H1 (cell line): ENCODE data around the gene WFDC1. TPM values are rescaled to one million over a fixed set of nuclear protein-coding genes. Genes with fewer than 3 reads are reported as not detected.

Experiments used
- CTCF ChIA-PET: fragments of 300-600 bp; sonication (Branson Sonifier 250); formaldehyde crosslinking; loops from one replicate; lab custom pipeline; 2021; ENCODE audit not compliant: partially characterized antibody; lab: Charles Lee
- POLR2A ChIA-PET: fragments of 300-600 bp; sonication (Branson Sonifier 250); formaldehyde crosslinking; loops from one replicate; lab custom pipeline; 2021; ENCODE audit warnings: inconsistent platforms; ENCODE audit not compliant: partially characterized antibody; lab: Charles Lee
- DNase-seq, 2 experiments: peaks; one replicate each; pipeline versions ENCODE4 v3.0.0 to v3.0.0-alpha.2; 2010 to 2022; ENCODE audit warnings: low spot score in 2 of 2, low read depth in 1 of 2, mixed read lengths in 1 of 2
- FAIRE-seq: peaks from 2 replicates; lab custom pipeline; 2011; peaks lifted over from hg19 to GRCh38; lab: Jason Lieb, UNC
- H2AFZ ChIP-seq: 2 replicates; pipeline ENCODE4 v1.8.1; 2012; ENCODE audit warnings: low read length, inconsistent platforms
- H2AK5ac ChIP-seq: 2 replicates; pipeline ENCODE4 v1.6.1; 2013; ENCODE audit warnings: low read depth, low read length
- H2BK120ac ChIP-seq: replicated peaks from 2 replicates; pipeline ENCODE3; 2013; ENCODE audit warnings: low read depth, low read length, inconsistent platforms
- H2BK12ac ChIP-seq: 2 replicates; pipeline ENCODE4 v1.6.1; 2013; ENCODE audit warnings: low read depth, low read length
- H2BK15ac ChIP-seq: 2 replicates; pipeline ENCODE4 v1.6.1; 2013; ENCODE audit warnings: low read length
- H2BK20ac ChIP-seq: 2 replicates; pipeline ENCODE4 v1.6.1; 2013; ENCODE audit warnings: low read length
- H2BK5ac ChIP-seq: 2 replicates; pipeline ENCODE4 v1.6.1; 2013; ENCODE audit warnings: low read depth, low read length
- H3K14ac ChIP-seq: 2 replicates; pipeline ENCODE4 v1.6.1; 2013; ENCODE audit warnings: inconsistent platforms; ENCODE audit not compliant: insufficient read length
- H3K18ac ChIP-seq: 2 replicates; pipeline ENCODE4 v1.6.1; 2013; ENCODE audit warnings: low read length; ENCODE audit errors: extremely low read depth
- H3K23ac ChIP-seq: 2 replicates; pipeline ENCODE4 v1.6.1; 2013; ENCODE audit warnings: inconsistent platforms; ENCODE audit not compliant: insufficient read length
- H3K23me2 ChIP-seq: 2 replicates; pipeline ENCODE4 v1.6.1; 2013; ENCODE audit warnings: low read depth, low read length
- H3K27ac ChIP-seq: 2 replicates; pipeline ENCODE4 v1.6.1; 2011; ENCODE audit warnings: low read depth, low read length, inconsistent platforms
- H3K27me3 ChIP-seq, 4 experiments: replicated peaks in 1 of 4; 1 replicate in 1 of 4; 2 replicates in 3 of 4; pipeline versions ENCODE4 v1.6.1 to v1.8.1; 2011 to 2013; ENCODE audit warnings: low read length in 3 of 4, mild to moderate bottlenecking in 3 of 4, inconsistent platforms in 2 of 4, mixed read lengths in 2 of 4, moderate library complexity in 1 of 4; ENCODE audit not compliant: control insufficient read depth in 3 of 4, insufficient read depth in 3 of 4; ENCODE audit errors: extremely low read depth in 1 of 4
- H3K36me3 ChIP-seq, 4 experiments: 2 replicates each; pipeline versions ENCODE4 v1.6.1 to v1.8.1; 2011 to 2013; ENCODE audit warnings: mild to moderate bottlenecking in 4 of 4, low read length in 3 of 4, moderate library complexity in 2 of 4, control low read depth in 1 of 4, inconsistent platforms in 1 of 4; ENCODE audit not compliant: insufficient read depth in 4 of 4, control insufficient read depth in 2 of 4
- H3K4ac ChIP-seq: replicated peaks from 2 replicates; pipeline ENCODE3; 2013; ENCODE audit warnings: low read length, low read depth, mixed read lengths, inconsistent platforms; ENCODE audit not compliant: insufficient read length
- H3K4me1 ChIP-seq, 4 experiments: replicated peaks in 1 of 4; 1 replicate in 1 of 4; 2 replicates in 3 of 4; pipeline versions ENCODE4 v1.6.1 to v1.8.1; 2011 to 2013; ENCODE audit warnings: low read length in 3 of 4, inconsistent platforms in 2 of 4, mixed read lengths in 1 of 4; ENCODE audit not compliant: insufficient read depth in 4 of 4, control insufficient read depth in 3 of 4
- H3K4me2 ChIP-seq, 2 experiments: 2 replicates each; pipeline versions ENCODE4 v1.6.1 to v1.8.1; 2011 to 2013; ENCODE audit warnings: low read depth in 2 of 2, low read length in 2 of 2, control low read depth in 1 of 2, inconsistent platforms in 1 of 2, mild to moderate bottlenecking in 1 of 2; ENCODE audit not compliant: insufficient read depth in 1 of 2
- H3K4me3 ChIP-seq, 4 experiments: fragments of 200-600, 300-600 bp in 1 of 4; sonication (generic), shearing (Covaris generic), sonication (Bioruptor Twin) in 1 of 4; 2 replicates each; pipeline versions ENCODE4 v1.5.1 to v1.8.1; 2011 to 2016; ENCODE audit warnings: low read length in 4 of 4, low read depth in 3 of 4, control low read depth in 2 of 4, inconsistent platforms in 2 of 4, mild to moderate bottlenecking in 2 of 4, mixed read lengths in 1 of 4, moderate library complexity in 1 of 4; ENCODE audit not compliant: insufficient read depth in 2 of 4; ENCODE audit errors: extremely low read depth in 1 of 4
- H3K56ac ChIP-seq: replicated peaks from 2 replicates; pipeline ENCODE3; 2013; ENCODE audit warnings: low read depth, mild to moderate bottlenecking, mixed read lengths, low read length, inconsistent platforms; ENCODE audit not compliant: insufficient read length
- H3K79me1 ChIP-seq: 2 replicates; pipeline ENCODE4 v1.6.1; 2013; ENCODE audit warnings: low read depth, low read length, control low read depth
- H3K79me2 ChIP-seq, 2 experiments: 2 replicates each; pipeline versions ENCODE4 v1.6.1 to v1.8.1; 2012 to 2013; ENCODE audit warnings: low read length in 2 of 2, mild to moderate bottlenecking in 2 of 2, inconsistent platforms in 1 of 2; ENCODE audit not compliant: insufficient read depth in 2 of 2, control insufficient read depth in 1 of 2
- H3K9ac ChIP-seq, 4 experiments: replicated peaks in 1 of 4; 1 replicate in 1 of 4; 2 replicates in 3 of 4; pipeline versions ENCODE4 v1.6.1 to v1.8.1; 2011 to 2013; ENCODE audit warnings: low read depth in 3 of 4, low read length in 3 of 4, control low read depth in 2 of 4, mild to moderate bottlenecking in 2 of 4, moderate library complexity in 2 of 4, inconsistent platforms in 1 of 4; ENCODE audit errors: extremely low read depth in 1 of 4
- H3K9me3 ChIP-seq, 2 experiments: 2 replicates each; pipeline versions ENCODE4 v1.6.1 to v1.8.1; 2012 to 2013; ENCODE audit warnings: mild to moderate bottlenecking in 2 of 2, moderate library complexity in 2 of 2, control low read depth in 1 of 2, inconsistent platforms in 1 of 2, low read depth in 1 of 2, low read length in 1 of 2, mixed read lengths in 1 of 2; ENCODE audit not compliant: insufficient read depth in 2 of 2
- H4K20me1 ChIP-seq, 2 experiments: replicated peaks in 1 of 2; 2 replicates each; pipeline versions ENCODE3 to v1.8.1; 2011 to 2013; ENCODE audit warnings: inconsistent platforms in 2 of 2, low read length in 2 of 2, mild to moderate bottlenecking in 1 of 2; ENCODE audit not compliant: insufficient read depth in 2 of 2, control insufficient read depth in 1 of 2
- H4K5ac ChIP-seq: 2 replicates; pipeline ENCODE4 v1.6.1; 2013; ENCODE audit warnings: low read length, low read depth, mixed read lengths, inconsistent platforms; ENCODE audit not compliant: insufficient read length
- H4K8ac ChIP-seq: 2 replicates; pipeline ENCODE4 v1.8.0; 2013; ENCODE audit warnings: mild to moderate bottlenecking, moderate library complexity, low read length, inconsistent platforms; ENCODE audit not compliant: insufficient read depth; ENCODE audit errors: extremely low read depth
- H4K91ac ChIP-seq: replicated peaks from 2 replicates; pipeline ENCODE3; 2013; ENCODE audit warnings: low read length, mixed read lengths, inconsistent platforms; ENCODE audit not compliant: insufficient read length
- ATF3 ChIP-seq: IDR thresholded peaks from 2 replicates; pipeline ENCODE4 v1.6.1; 2011; ENCODE audit warnings: low read depth, mild to moderate bottlenecking, low read length; ENCODE audit not compliant: insufficient read depth
- BRCA1 ChIP-seq: IDR thresholded peaks from 2 replicates; pipeline ENCODE4 v1.6.1; 2012; ENCODE audit warnings: low read depth, low read length, improper control_type of control experiment
- CHD2 ChIP-seq: IDR thresholded peaks from 2 replicates; pipeline ENCODE4 v1.6.1; 2012; ENCODE audit warnings: low read length, improper control_type of control experiment
- CTCF ChIP-seq, 3 experiments: IDR thresholded peaks; 1 replicate in 2 of 3; 2 replicates in 1 of 3; pipeline versions ENCODE4 v1.5.1 to v1.6.1; 2011; ENCODE audit warnings: low read length in 3 of 3, mild to moderate bottlenecking in 3 of 3, inconsistent platforms in 2 of 3, low read depth in 1 of 3, moderate library complexity in 1 of 3; ENCODE audit not compliant: insufficient read depth in 1 of 3; ENCODE audit errors: control extremely low read depth in 1 of 3
- EP300 ChIP-seq, 2 experiments: IDR thresholded peaks; 1 replicate in 1 of 2; 2 replicates in 1 of 2; pipeline ENCODE4 v1.6.1; 2011 to 2012; ENCODE audit warnings: low read depth in 2 of 2, low read length in 2 of 2, mild to moderate bottlenecking in 2 of 2, borderline replicate concordance in 1 of 2, inconsistent platforms in 1 of 2, moderate library complexity in 1 of 2
- GABPA ChIP-seq: IDR thresholded peaks from 2 replicates; pipeline ENCODE4 v1.6.1; 2011; ENCODE audit warnings: mild to moderate bottlenecking, low read length, moderate library complexity, borderline replicate concordance; ENCODE audit not compliant: insufficient read depth
- MAX ChIP-seq: IDR thresholded peaks from 2 replicates; pipeline ENCODE4 v1.6.1; 2012; ENCODE audit warnings: inconsistent platforms
- SAP30 ChIP-seq: fragments of 300-600 bp; sonication (generic); IDR thresholded peaks from 2 replicates; pipeline ENCODE4 v1.7.1; 2012; ENCODE audit warnings: low read length, moderate library complexity, mild to moderate bottlenecking, inconsistent platforms; ENCODE audit not compliant: insufficient read depth, insufficient replicate concordance
- SIRT6 ChIP-seq: IDR thresholded peaks from one replicate; pipeline ENCODE4 v1.7.1; 2012; ENCODE audit warnings: low read length, inconsistent platforms
- YY1 ChIP-seq: IDR thresholded peaks from 2 replicates; pipeline ENCODE4 v1.6.1; 2011; ENCODE audit warnings: low read depth, mild to moderate bottlenecking, low read length
- WGBS, 2 experiments: shearing (Covaris generic) in 1 of 2; methylation state at CpG; one replicate each; pipeline versions ENCODE4 v1.1.6 to v1.1.7; 2013 to 2015; ENCODE audit warnings: low lambda C conversion rate in 2 of 2, mixed read lengths in 2 of 2, inconsistent platforms in 1 of 2, low coverage in 1 of 2, missing lambda C conversion rate in 1 of 2; ENCODE audit not compliant: insufficient replicate concordance in 2 of 2, insufficient coverage in 1 of 2, insufficient read length in 1 of 2; ENCODE audit errors: extremely low coverage in 1 of 2, missing lambda C conversion rate in 1 of 2; 5-methylcytosine and 5-hydroxymethylcytosine counted together
- polyA plus RNA-seq, 7 experiments: library from polyadenylated mRNA; depleted of rRNA in 3 of 7; stranded (reverse) in 5 of 7; unstranded in 2 of 7; fragments of >200 nt in 5 of 7; fragments of 200-250 nt in 2 of 7; gene quantifications; 1 replicate in 5 of 7; 2 replicates in 1 of 7; 4 replicates in 1 of 7; pipeline versions ENCODE4 v1.2.1 to v1.2.3, GENCODE V29; 2011 to 2013; ENCODE audit warnings: missing spikeins in 2 of 7, mixed read lengths in 2 of 7
- total RNA-seq: library from RNA; stranded (reverse); fragmentation: NEBNext Ultra II Directional; extraction: Animal tissue kit (Norgen Biotek cat#: 25700); gene quantifications from 2 replicates; pipeline ENCODE4 v1.2.1, GENCODE V29; 2021

WFDC1 gene
- total and polyA plus RNA-seq, 2 of the 8 experiments (the other 6 are each of a cell fraction or from before 2014, with no cell fraction given) = 0.70 to 1.1 TPM

- no peak overlapping the region for H4K5ac ChIP-seq
- H3K23me2 ChIP-seq = peaks cover 2% of the 10 kb centered on the region; the same call in 1 of the 2 replicates
- no peak overlapping the region for H3K27ac ChIP-seq
- no peaks in the 10 kb centered on the region for H3K79me1 ChIP-seq
- H3K18ac ChIP-seq = peak overlapping the region; percentile 43; the same call in 1 of the 2 replicates
- H3K27me3 ChIP-seq = no peaks in the 10 kb centered on the region
- no peak overlapping the region for H2BK120ac ChIP-seq
- DNase-seq = no peak
- H3K9me3 ChIP-seq = no peaks in the 10 kb centered on the region
- no peak overlapping the region for H2AFZ ChIP-seq
- FAIRE-seq = no peak
- peaks cover 0 to 5% (median 3%) of the 10 kb centered on the region in 4 experiments; a peak in 5 of 7 replicates for H3K4me1 ChIP-seq
- no peak overlapping the region for H3K4ac ChIP-seq
- H2BK15ac ChIP-seq = no peak overlapping the region; the same call in 1 of the 2 replicates
- H3K36me3 ChIP-seq = no peaks in the 10 kb centered on the region
- ChIA-PET CTCF (interaction anchor here (1.3 kb wide), 1 partner anchor 14 kb away, joined by 3 read pairs; no protein-coding TSS in a partner anchor), POLR2A (no interaction called here)
- WGBS, 2 experiments = 88% methylated on average over 15 of the region's 15 CpGs; no CpG with 5 or more reads in 1 of the 2 experiments
- H3K56ac ChIP-seq = no peak overlapping the region
- no peak overlapping the region for H4K91ac ChIP-seq
- H3K4me3 ChIP-seq = no peak overlapping the region
- no peaks in the 10 kb centered on the region for H4K20me1 ChIP-seq
- H3K9ac ChIP-seq = no peak overlapping the region
- no peak overlapping the region for H3K4me2 ChIP-seq
- H2BK5ac ChIP-seq = no peak overlapping the region
- no peak overlapping the region for H4K8ac ChIP-seq
- H2BK20ac ChIP-seq = no peak overlapping the region
- no peak overlapping the region for H3K23ac ChIP-seq
- H2AK5ac ChIP-seq = no peak overlapping the region
- no peak overlapping the region; the same call in 1 of the 2 replicates for H2BK12ac ChIP-seq
- no peaks in the 10 kb centered on the region for H3K79me2 ChIP-seq
- H3K14ac ChIP-seq = no peak overlapping the region
- TF ChIP-seq CTCF (IDR thresholded peaks at IDR 0.05; ENCODE audit: control extremely low read depth in 1 of 3, insufficient read depth in 1 of 3, low read depth in 1 of 3, low read length in 3 of 3) = no peak
- TF ChIP-seq MAX = no peak
- TF ChIP-seq YY1 = no peak
- TF ChIP-seq GABPA = no peak
- no peak for TF ChIP-seq SAP30
- TF ChIP-seq EP300 (IDR thresholded peaks at IDR 0.05; ENCODE audit: borderline replicate concordance in 1 of 2, low read depth in 2 of 2, low read length in 2 of 2) = no peak
- TF ChIP-seq BRCA1 = no peak
- TF ChIP-seq ATF3 = no peak
- TF ChIP-seq CHD2 = no peak
- TF ChIP-seq SIRT6 = no peak
Measured at GRCh38 chr16:84360170-84360569, 65.5 kb downstream of the WFDC1 start.
